EH (cell line): Measurements from ENCODE around the gene NOXA1.

Experiments
- DNase-seq: peaks from one replicate; pipeline ENCODE4 v3.0.0-alpha.2; 2015; ENCODE audit warnings: low read depth

NOXA1 gene

GRCh38 chr9:137454597-137455358 is 31.6 kb downstream of the NOXA1 start:
- no peak for DNase-seq

- no peak for DNase-seq
Measured at GRCh38 chr9:137455359-137455991, 32.3 kb downstream of the NOXA1 start.

GRCh38 chr9:137456061-137456863 is 33.1 kb downstream of the NOXA1 start:
- DNase-seq: peak; percentile 54

- no peak for DNase-seq
Measured at GRCh38 chr9:137456864-137457405, 33.7 kb downstream of the NOXA1 start.

- no peak for DNase-seq
Measured at GRCh38 chr9:137457406-137458193, 34.4 kb downstream of the NOXA1 start.

GRCh38 chr9:137458194-137459151 is 35.3 kb downstream of the NOXA1 start:
- DNase-seq: peak; percentile 36

GRCh38 chr9:137459152-137459600 is 36.0 kb downstream of the NOXA1 start, which contains the start of gene NSMF:
Gene NSMF (minus strand): TSS chr9:137459334. CDS start chr9:137459102, 232 bp downstream.
- DNase-seq: peak; percentile 91

- DNase-seq: no peak
Measured at GRCh38 chr9:137459601-137460362, 36.6 kb downstream of the NOXA1 start.

- DNase-seq: no peak
Measured at GRCh38 chr9:137460363-137461315, 37.4 kb downstream of the NOXA1 start.

GRCh38 chr9:137461316-137461662 is 38.1 kb downstream of the NOXA1 start:
- no peak for DNase-seq

- no peak for DNase-seq
Measured at GRCh38 chr9:137461663-137462395, 38.6 kb downstream of the NOXA1 start.

- no peak for DNase-seq
Measured at GRCh38 chr9:137462396-137462985, 39.3 kb downstream of the NOXA1 start.

GRCh38 chr9:137462986-137463930 is 40.1 kb downstream of the NOXA1 start:
- DNase-seq: no peak

- no peak for DNase-seq
Measured at GRCh38 chr9:137463931-137464290, 40.7 kb downstream of the NOXA1 start.

GRCh38 chr9:137464291-137464999 is 41.3 kb downstream of the NOXA1 start:
- no peak for DNase-seq
